Activated CD4-positive, alpha-beta T cell treated with anti-CD3 and anti-CD28 coated beads, Interleukin-2, amount 10 ng/mL, durations not matched to agents 7 days and 5 days (primary cell): ENCODE results near the gene MNS1. TPM values are rescaled to one million over a fixed set of nuclear protein-coding genes. Genes with fewer than 3 reads are reported as not detected.
"Not testable (repeated sequence)": the region's sequence is repeated elsewhere in the genome, so short reads cannot be mapped to it uniquely, and the experiment has no call there.

Source experiments
- CTCF ChIA-PET: fragments of 350-600 bp; sonication (Branson Sonifier 250); formaldehyde crosslinking; loops from one replicate; lab custom pipeline; 2021; ENCODE audit warnings: antibody characterized with exemption; lab: Charles Lee
- POLR2A ChIA-PET: fragments of 350-600 bp; sonication (Branson Sonifier 250); formaldehyde crosslinking; loops from one replicate; lab custom pipeline; 2021; ENCODE audit warnings: antibody characterized with exemption; lab: Charles Lee
- DNase-seq: peaks from one replicate; pipeline ENCODE4 v3.0.0-alpha.2; 2020
- H3K27ac Mint-ChIP-seq: one replicate; pipeline ENCODE4 v1.8.0; 2021; ENCODE audit warnings: mild to moderate bottlenecking, moderate library complexity, mixed read lengths
- H3K27me3 Mint-ChIP-seq: one replicate; pipeline ENCODE4 v1.8.0; 2021; ENCODE audit warnings: mixed read lengths
- H3K36me3 Mint-ChIP-seq: one replicate; pipeline ENCODE4 v1.8.0; 2021; ENCODE audit warnings: low read depth, mixed read lengths
- H3K4me1 Mint-ChIP-seq: one replicate; pipeline ENCODE4 v1.8.0; 2021; ENCODE audit warnings: mixed read lengths
- H3K4me3 Mint-ChIP-seq: one replicate; pipeline ENCODE4 v1.8.0; 2021; ENCODE audit warnings: mild to moderate bottlenecking, moderate library complexity, mixed read lengths
- H3K9me3 Mint-ChIP-seq: one replicate; pipeline ENCODE4 v1.8.0; 2021; ENCODE audit warnings: mixed read lengths
- total RNA-seq, 2 experiments: library from RNA; stranded (reverse); gene quantifications; one replicate each; pipeline ENCODE4 v1.2.3, GENCODE V29; 2021

MNS1 gene
- total RNA-seq: under 1 TPM; 0.23 to 0.79 TPM

GRCh38 chr15:56464893-56465520 lies at the start of gene MNS1:
MNS1 (minus strand) TSS chr15:56465137; CDS start chr15:56464972, 165 bp downstream.
- ChIA-PET CTCF (no interaction called here), POLR2A (no interaction called here)
- Mint-ChIP-seq H3K27ac (peak within 1 kb of the TSS; percentile 57), H3K9me3 (no peaks in the 10 kb centered on the region), H3K27me3 (peaks cover 23% of the 10 kb centered on the region), H3K4me3 (peak within 1 kb of the TSS; percentile 85), H3K4me1 (peaks cover 32% of the 10 kb centered on the region), H3K36me3 (no peaks in the 10 kb centered on the region)
- peak; percentile 87 for DNase-seq

DNA sequence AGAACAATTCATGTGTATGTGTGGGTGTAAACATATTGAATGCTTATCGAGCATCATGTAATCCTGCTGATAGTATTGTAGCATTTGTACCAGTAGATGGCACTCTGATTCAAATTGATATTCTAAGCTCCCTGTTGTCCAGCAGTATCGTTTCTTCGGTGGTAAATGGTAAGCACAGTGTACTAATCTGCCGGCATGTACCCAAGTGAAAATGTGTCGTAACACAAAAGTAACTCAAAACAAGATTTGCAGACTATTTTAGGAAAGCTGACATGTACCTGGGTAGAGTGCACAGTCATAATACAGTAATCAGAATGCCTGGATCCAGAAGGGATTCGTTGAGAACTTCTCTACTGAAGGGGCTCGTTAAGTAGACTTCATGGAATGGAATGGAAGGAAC lies 31.7 kb upstream of the MNS1 start:
- H3K36me3 Mint-ChIP-seq: no peaks in the 10 kb centered on the region
- ChIA-PET CTCF (interaction anchor here (1.0 kb wide), 1 partner anchor 373 kb away, joined by 9 read pairs; no protein-coding TSS in a partner anchor), POLR2A (no interaction called here)
- no peaks in the 10 kb centered on the region for H3K9me3 Mint-ChIP-seq
- no peak overlapping the region for H3K4me3 Mint-ChIP-seq
- H3K27ac Mint-ChIP-seq: no peak overlapping the region
- peaks cover 19% of the 10 kb centered on the region for H3K4me1 Mint-ChIP-seq
- peaks cover 12% of the 10 kb centered on the region for H3K27me3 Mint-ChIP-seq
- peak; percentile 16 for DNase-seq

GRCh38 chr15:56495533-56495932 lies 30.6 kb upstream of the MNS1 start:
- H3K27ac Mint-ChIP-seq: no peak overlapping the region
- CTCF ChIA-PET: no interaction called here
- POLR2A ChIA-PET: interaction anchor here (0.6 kb wide), 1 partner anchor 1346 kb away, joined by 5 read pairs; no protein-coding TSS in a partner anchor
- no peaks in the 10 kb centered on the region for H3K9me3 Mint-ChIP-seq
- DNase-seq: no peak
- peaks cover 21% of the 10 kb centered on the region for H3K4me1 Mint-ChIP-seq
- H3K4me3 Mint-ChIP-seq: no peak overlapping the region
- H3K36me3 Mint-ChIP-seq: no peaks in the 10 kb centered on the region
- peaks cover 11% of the 10 kb centered on the region for H3K27me3 Mint-ChIP-seq

DNA sequence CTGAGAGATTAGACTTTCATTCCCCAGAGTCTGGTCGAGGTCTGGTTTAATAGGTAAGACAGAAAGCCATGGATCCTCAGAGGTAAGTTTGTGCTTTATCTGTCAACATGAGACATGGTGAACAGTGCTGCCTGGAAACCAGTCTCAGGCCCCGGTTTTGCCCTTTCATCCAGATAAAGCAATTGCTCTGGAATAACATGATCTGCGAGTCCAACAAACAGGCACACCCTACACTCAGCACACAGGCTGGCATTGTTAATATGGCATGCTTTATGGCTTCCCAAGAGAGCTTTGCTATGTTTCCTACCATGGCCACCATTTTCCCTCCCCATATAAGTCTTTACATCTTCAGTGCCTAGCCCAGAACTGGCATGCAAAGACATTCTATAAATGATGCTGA lies 30.1 kb upstream of the MNS1 start:
- POLR2A ChIA-PET: interaction anchor here (0.6 kb wide), 1 partner anchor 1347 kb away, joined by 5 read pairs; no protein-coding TSS in a partner anchor
- no peak for DNase-seq
- Mint-ChIP-seq H3K27me3 (peaks cover 7% of the 10 kb centered on the region), H3K27ac (no peak overlapping the region), H3K4me3 (no peak overlapping the region), H3K4me1 (peaks cover 21% of the 10 kb centered on the region), H3K36me3 (no peaks in the 10 kb centered on the region), H3K9me3 (no peaks in the 10 kb centered on the region)
- CTCF ChIA-PET: no interaction called here

DNA sequence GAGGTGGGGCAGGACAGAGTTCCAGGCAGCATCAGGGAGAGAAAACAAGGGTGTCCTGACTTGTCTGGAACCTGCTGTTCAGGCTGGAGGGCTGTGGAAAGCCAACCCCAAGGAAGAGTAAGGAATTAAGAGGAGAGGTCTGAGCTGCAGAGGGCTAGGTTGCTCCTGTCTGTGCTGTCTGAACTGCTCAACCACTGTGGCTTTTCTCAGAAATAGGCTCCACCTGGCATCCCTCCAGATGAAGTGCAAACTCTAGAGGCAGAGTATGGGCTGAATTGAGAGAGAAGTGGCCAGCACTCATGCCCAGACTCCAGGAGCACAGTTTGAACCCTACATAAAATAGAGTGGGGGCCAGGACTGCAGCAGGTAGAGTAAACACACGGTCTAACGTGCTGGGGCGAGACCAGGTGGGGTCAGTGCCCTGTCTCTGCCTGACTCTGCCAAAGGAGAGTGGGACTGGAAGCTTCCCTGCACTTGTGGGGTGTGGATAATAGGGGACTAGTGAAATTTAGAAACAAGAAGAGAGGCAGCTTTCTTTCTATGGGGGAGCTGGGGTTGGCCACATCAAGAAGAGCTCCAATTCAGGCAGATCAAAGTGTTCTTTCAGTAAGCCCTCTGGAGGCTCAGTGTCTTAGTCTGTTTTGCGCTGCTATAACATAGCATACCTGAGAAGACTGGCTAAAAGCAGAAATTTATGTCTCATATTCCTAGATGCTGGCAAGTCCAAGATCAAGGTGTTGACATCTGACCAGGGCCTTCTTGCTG lies 28.0 kb upstream of the MNS1 start:
- ChIA-PET POLR2A (interaction anchor here (0.6 kb wide), 1 partner anchor 193 kb away, joined by 3 read pairs; no protein-coding TSS in a partner anchor), CTCF (interaction anchor here (0.5 kb wide), 1 partner anchor 1036 kb away, joined by 3 read pairs; no protein-coding TSS in a partner anchor)
- Mint-ChIP-seq H3K36me3 (no peaks in the 10 kb centered on the region), H3K27me3 (peaks cover 6% of the 10 kb centered on the region), H3K4me3 (no peak overlapping the region), H3K4me1 (peaks cover 21% of the 10 kb centered on the region), H3K9me3 (no peaks in the 10 kb centered on the region), H3K27ac (no peak overlapping the region)
- DNase-seq: peak; percentile 26

DNA sequence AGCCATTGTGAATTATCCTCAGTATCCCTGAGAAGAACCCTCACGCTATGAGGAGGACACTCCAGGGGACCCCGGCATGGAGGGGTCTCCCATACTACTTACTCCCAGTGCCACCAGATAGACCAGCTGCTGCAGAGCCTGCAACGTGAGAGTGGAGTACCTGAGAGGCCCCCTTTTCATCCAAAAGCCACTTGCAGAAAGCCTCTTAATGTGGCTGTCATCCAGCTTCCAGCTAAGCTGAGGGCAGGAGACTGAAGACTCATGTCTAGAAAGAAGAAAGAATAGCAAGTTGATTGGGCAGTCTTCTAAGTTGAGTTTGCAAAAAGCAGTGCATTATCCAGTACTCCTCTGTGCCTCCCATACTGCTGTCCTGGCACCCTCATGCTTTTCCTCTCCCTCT lies 27.3 kb upstream of the MNS1 start:
- H3K9me3 Mint-ChIP-seq: no peaks in the 10 kb centered on the region
- no peak overlapping the region for H3K27ac Mint-ChIP-seq
- peaks cover 5% of the 10 kb centered on the region for H3K27me3 Mint-ChIP-seq
- ChIA-PET POLR2A (no interaction called here), CTCF (no interaction called here)
- H3K4me3 Mint-ChIP-seq: no peak overlapping the region
- DNase-seq: no peak
- no peaks in the 10 kb centered on the region for H3K36me3 Mint-ChIP-seq
- H3K4me1 Mint-ChIP-seq: peaks cover 21% of the 10 kb centered on the region

DNA sequence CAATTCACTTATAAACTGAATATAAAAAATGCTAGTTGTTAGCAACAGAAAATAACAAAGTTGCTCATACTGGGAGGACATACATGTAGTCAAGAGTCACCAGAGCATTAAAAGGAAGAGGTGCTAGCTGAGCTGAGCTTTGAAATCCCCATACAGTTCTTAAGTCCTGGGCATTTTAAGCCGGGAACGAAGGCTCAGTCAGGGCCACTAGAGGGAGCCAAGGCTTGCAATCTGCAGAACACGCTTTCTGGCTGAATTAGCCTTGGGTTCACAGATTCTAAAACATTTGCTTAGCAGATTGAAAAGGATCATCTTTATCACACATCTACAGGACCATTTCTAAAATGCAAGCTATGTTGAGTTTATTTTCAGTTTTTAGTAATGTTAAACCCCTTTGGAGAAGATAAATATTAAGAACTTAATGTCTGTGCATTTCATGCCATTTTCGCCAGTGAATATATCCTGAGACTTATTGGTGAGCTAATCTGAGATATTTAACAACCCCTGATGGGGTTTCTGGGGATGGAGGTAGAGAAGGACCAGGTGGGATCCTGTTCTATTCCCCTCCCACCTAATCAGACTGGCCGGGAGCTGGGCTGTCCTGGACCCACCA lies 26.3 kb upstream of the MNS1 start:
- ChIA-PET CTCF (interaction anchor here (0.5 to 1.3 kb wide), 5 partner anchors 8 to 1559 kb away, joined by 3 read pairs; no protein-coding TSS in a partner anchor), POLR2A (no interaction called here)
- Mint-ChIP-seq H3K27me3 (peaks cover 5% of the 10 kb centered on the region), H3K4me1 (peaks cover 16% of the 10 kb centered on the region), H3K27ac (no peak overlapping the region), H3K36me3 (no peaks in the 10 kb centered on the region), H3K9me3 (no peaks in the 10 kb centered on the region), H3K4me3 (no peak overlapping the region)
- DNase-seq: peak; percentile 69

- peaks cover 16% of the 10 kb centered on the region for H3K4me1 Mint-ChIP-seq
- no peak overlapping the region for H3K4me3 Mint-ChIP-seq
- H3K27me3 Mint-ChIP-seq: peaks cover 5% of the 10 kb centered on the region
- H3K27ac Mint-ChIP-seq: no peak overlapping the region
- H3K9me3 Mint-ChIP-seq: no peaks in the 10 kb centered on the region
- ChIA-PET POLR2A (no interaction called here), CTCF (interaction anchor here (0.5 to 1.3 kb wide), 6 partner anchors 9 to 1560 kb away, joined by 3 to 5 read pairs (median 3); no protein-coding TSS in a partner anchor)
- H3K36me3 Mint-ChIP-seq: no peaks in the 10 kb centered on the region
- DNase-seq: no peak
Measured at GRCh38 chr15:56490461-56490860, 25.5 kb upstream of the MNS1 start.

- CTCF ChIA-PET, DNase-seq, H3K4me3 Mint-ChIP-seq, H3K9me3 Mint-ChIP-seq, H3K4me1 Mint-ChIP-seq, POLR2A ChIA-PET, H3K27ac Mint-ChIP-seq, H3K36me3 Mint-ChIP-seq, H3K27me3 Mint-ChIP-seq: not testable (repeated sequence)
Measured at GRCh38 chr15:56486206-56486605, 21.3 kb upstream of the MNS1 start.

- H3K36me3 Mint-ChIP-seq, H3K9me3 Mint-ChIP-seq, H3K4me3 Mint-ChIP-seq, H3K27me3 Mint-ChIP-seq, DNase-seq, CTCF ChIA-PET, POLR2A ChIA-PET, H3K27ac Mint-ChIP-seq, H3K4me1 Mint-ChIP-seq: not testable (repeated sequence)
Measured at GRCh38 chr15:56485426-56485825, 20.5 kb upstream of the MNS1 start.

GRCh38 chr15:56484287-56484686 lies 19.4 kb upstream of the MNS1 start:
- peaks cover 2% of the 10 kb centered on the region for H3K9me3 Mint-ChIP-seq
- no peak overlapping the region for H3K27ac Mint-ChIP-seq
- ChIA-PET POLR2A (no interaction called here), CTCF (interaction anchor here (0.7 kb wide), 1 partner anchor 817 kb away, joined by 4 read pairs; no protein-coding TSS in a partner anchor)
- no peaks in the 10 kb centered on the region for H3K4me1 Mint-ChIP-seq
- H3K36me3 Mint-ChIP-seq: no peaks in the 10 kb centered on the region
- peaks cover 7% of the 10 kb centered on the region for H3K27me3 Mint-ChIP-seq
- no peak overlapping the region for H3K4me3 Mint-ChIP-seq
- no peak for DNase-seq

DNA sequence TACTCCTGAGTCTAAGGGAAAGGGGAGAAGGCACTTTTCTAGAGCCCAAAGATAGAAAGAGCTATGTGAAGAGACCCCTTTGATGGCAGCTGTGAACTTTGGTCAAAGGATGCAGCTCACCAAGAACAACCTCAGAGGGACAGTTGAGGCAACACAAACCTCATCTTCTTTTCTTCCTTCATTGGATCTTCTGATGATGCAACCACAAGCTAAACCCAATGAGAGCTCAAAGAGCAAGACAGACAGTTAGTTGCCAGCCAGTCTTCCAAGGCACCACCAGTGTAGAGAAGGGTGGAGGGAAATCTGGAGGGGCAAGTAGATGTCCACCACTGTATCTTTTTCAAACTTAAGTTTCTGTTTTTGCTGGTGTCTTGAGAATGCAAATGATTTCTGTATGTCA lies 10.4 kb upstream of the MNS1 start:
- Mint-ChIP-seq H3K36me3 (no peaks in the 10 kb centered on the region), H3K4me3 (no peak overlapping the region), H3K27me3 (peaks cover 16% of the 10 kb centered on the region), H3K9me3 (peaks cover 4% of the 10 kb centered on the region), H3K27ac (no peak overlapping the region), H3K4me1 (no peaks in the 10 kb centered on the region)
- ChIA-PET CTCF (no interaction called here), POLR2A (no interaction called here)
- DNase-seq: no peak

DNA sequence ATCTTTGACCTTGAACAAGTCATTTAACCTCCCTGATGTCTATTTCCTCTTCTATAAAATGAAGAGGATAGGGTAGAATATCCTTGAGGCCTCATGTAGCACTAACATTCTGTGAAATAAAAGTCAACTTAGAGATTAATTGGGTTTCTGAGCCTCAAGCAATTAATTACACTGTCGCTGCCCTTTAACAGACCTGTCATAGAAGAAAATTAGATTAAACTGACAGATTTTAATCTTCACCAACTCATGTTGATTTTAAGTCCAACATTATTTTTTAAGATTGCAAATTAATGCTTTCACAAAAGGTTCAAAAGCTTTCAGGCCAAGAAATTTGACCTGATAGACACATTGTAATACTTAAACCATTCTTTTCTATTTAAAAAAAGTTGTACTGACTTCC lies 8.1 kb upstream of the MNS1 start:
- CTCF ChIA-PET: no interaction called here
- Mint-ChIP-seq H3K9me3 (no peaks in the 10 kb centered on the region), H3K36me3 (no peaks in the 10 kb centered on the region), H3K27me3 (peaks cover 8% of the 10 kb centered on the region), H3K4me3 (no peak overlapping the region), H3K27ac (no peak overlapping the region), H3K4me1 (peaks cover 9% of the 10 kb centered on the region)
- POLR2A ChIA-PET: no interaction called here
- DNase-seq: no peak
